Peyer's patch (tissue), 4 donors: Measurements from ENCODE around the gene GALR3.

Experiments used
- CTCF ChIP-seq, 6 experiments: fragments of 450-650 bp in 4 of 6; fragments of 200-600 bp in 2 of 6; sonication (generic) in 1 of 6; IDR thresholded peaks; one replicate each; pipeline ENCODE4 v1.5.1; 2017 to 2019; ENCODE audit warnings: antibody characterized with exemption in 6 of 6, mild to moderate bottlenecking in 3 of 6, moderate library complexity in 1 of 6
- POLR2A ChIP-seq, 2 donors: fragments of 450-650 bp; IDR thresholded peaks; one replicate each; pipeline ENCODE4 v1.5.1; 2017; ENCODE audit warnings: antibody characterized with exemption in 2 of 2, mild to moderate bottlenecking in 2 of 2, moderate library complexity in 2 of 2

- no peak for TF ChIP-seq CTCF (IDR thresholded peaks at IDR 0.05)
- no peak for TF ChIP-seq POLR2A (IDR thresholded peaks at IDR 0.05)
These were observed 6.5 kb upstream of the GALR3 start for GRCh38 chr22:37816543-37817180.
